22Rv1 (cell line): ENCODE results near the gene MANF.

ENCODE experiments used
- CTCF ChIP-seq: fragments of 450-650 bp; IDR thresholded peaks from 2 replicates; pipeline ENCODE4 v1.5.1; 2017; ENCODE audit warnings: mild to moderate bottlenecking
- ZFX ChIP-seq: fragments of 450-650 bp; IDR thresholded peaks from 2 replicates; pipeline ENCODE4 v1.6.1; 2017; ENCODE audit warnings: antibody characterized with exemption, borderline replicate concordance

DNA sequence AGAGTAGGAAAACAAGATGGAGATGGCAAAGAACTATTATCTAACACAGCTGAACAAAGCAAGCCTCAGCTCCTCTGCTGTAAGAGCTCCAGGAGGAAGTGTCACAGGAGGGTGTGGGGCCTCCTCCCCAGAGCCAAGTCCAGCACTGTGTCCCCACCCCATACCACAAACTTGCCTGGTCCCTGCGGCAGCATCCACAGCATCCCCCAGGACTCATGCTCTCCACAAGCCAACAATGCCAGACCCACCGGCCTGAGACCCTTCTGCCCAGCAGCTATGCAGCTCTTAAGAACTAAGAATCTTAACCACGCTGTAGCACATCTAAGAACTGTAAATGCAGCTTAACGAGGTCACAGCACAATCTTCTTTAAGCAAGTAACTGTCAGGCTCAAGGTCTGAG, 15.1 kb downstream of the MANF start:
- TF ChIP-seq CTCF (no peak), ZFX (no peak)
